DND-41 (cell line): ENCODE results near the gene GOSR1.
"Not testable (repeated sequence)": the region's sequence is repeated elsewhere in the genome, so short reads cannot be mapped to it uniquely, and the experiment has no call there.

Source experiments
- ATAC-seq: fragments of 200-7000 bp; cut with Tn5 transposase; 3 replicates; pipeline ENCODE4 v1.9.1; 2021; ENCODE audit warnings: low read depth; ENCODE audit not compliant: insufficient read depth
- DNase-seq: peaks from one replicate; pipeline ENCODE4 v3.0.0-alpha.2; 2020
- H2AFZ ChIP-seq: 2 replicates; pipeline ENCODE4 v1.6.0; 2012; ENCODE audit warnings: low read depth, low read length
- H3K27ac ChIP-seq: 2 replicates; pipeline ENCODE4 v1.5.1; 2012; ENCODE audit warnings: low read length, inconsistent platforms
- H3K27me3 ChIP-seq: fragments of 200-600 bp; sonication (generic); 2 replicates; pipeline ENCODE4 v1.6.0; 2012; ENCODE audit warnings: low read length, mild to moderate bottlenecking, inconsistent platforms; ENCODE audit not compliant: insufficient read depth, poor library complexity
- H3K36me3 ChIP-seq: 2 replicates; pipeline ENCODE4 v1.5.1; 2012; ENCODE audit warnings: low read length, inconsistent platforms; ENCODE audit not compliant: insufficient read depth
- H3K4me1 ChIP-seq: 2 replicates; pipeline ENCODE4 v1.5.1; 2012; ENCODE audit warnings: mild to moderate bottlenecking, low read length; ENCODE audit not compliant: insufficient read depth
- H3K4me2 ChIP-seq: 2 replicates; pipeline ENCODE4 v1.6.0; 2012; ENCODE audit warnings: mild to moderate bottlenecking, moderate library complexity, low read length, inconsistent platforms; ENCODE audit not compliant: insufficient read depth
- H3K4me3 ChIP-seq, 2 experiments: fragments of 200-600 bp in 1 of 2; shearing (Covaris generic) in 1 of 2; 2 replicates each; pipeline ENCODE4 v1.5.1; 2012 to 2016; ENCODE audit warnings: inconsistent platforms in 2 of 2, low read length in 2 of 2, mild to moderate bottlenecking in 2 of 2, low read depth in 1 of 2, moderate library complexity in 1 of 2
- H3K79me2 ChIP-seq: 2 replicates; pipeline ENCODE4 v1.6.0; 2012; ENCODE audit warnings: low read length, inconsistent platforms; ENCODE audit not compliant: insufficient read depth
- H3K9ac ChIP-seq: 2 replicates; pipeline ENCODE4 v1.6.0; 2012; ENCODE audit warnings: low read depth, mild to moderate bottlenecking, inconsistent platforms, low read length, moderate library complexity
- H3K9me3 ChIP-seq: 2 replicates; pipeline ENCODE4 v1.5.1; 2012; ENCODE audit warnings: low read length, moderate library complexity, mild to moderate bottlenecking, inconsistent platforms; ENCODE audit not compliant: insufficient read depth, severe bottlenecking
- H4K20me1 ChIP-seq: 2 replicates; pipeline ENCODE4 v1.6.0; 2012; ENCODE audit warnings: low read length; ENCODE audit not compliant: insufficient read depth
- CTCF ChIP-seq: IDR thresholded peaks from 2 replicates; pipeline ENCODE4 v1.5.1; 2012; ENCODE audit warnings: borderline replicate concordance, low read length, moderate library complexity, mild to moderate bottlenecking; ENCODE audit not compliant: poor library complexity, severe bottlenecking; ENCODE audit errors: extremely low read depth
- EZH2 ChIP-seq: IDR thresholded peaks from 3 replicates; pipeline ENCODE4 v1.6.1; 2012; ENCODE audit warnings: borderline replicate concordance, low read depth, mild to moderate bottlenecking, moderate library complexity, low read length, inconsistent platforms; ENCODE audit not compliant: severe bottlenecking

GOSR1 gene

GRCh38 chr17:30552994-30553566 is 75.9 kb downstream of the GOSR1 start:
- no peaks in the 10 kb centered on the region for H3K36me3 ChIP-seq
- H3K9ac ChIP-seq = no peak overlapping the region
- no peaks in the 10 kb centered on the region for H3K79me2 ChIP-seq
- TF ChIP-seq CTCF (no peak), EZH2 (no peak)
- peaks cover 15% of the 10 kb centered on the region for H3K4me1 ChIP-seq
- H4K20me1 ChIP-seq = 0 out of 2 replicates have a peak, but pooled peaks cover 3% of the 10 kb centered on the region
- H3K4me2 ChIP-seq = no peak overlapping the region
- no peak for DNase-seq
- no peak overlapping the region for H3K4me3 ChIP-seq
- H3K27ac ChIP-seq = no peak overlapping the region
- no peak for ATAC-seq
- no peaks in the 10 kb centered on the region for H3K9me3 ChIP-seq
- no peak overlapping the region for H2AFZ ChIP-seq
- H3K27me3 ChIP-seq = no peaks in the 10 kb centered on the region

- H3K79me2 ChIP-seq, H3K27me3 ChIP-seq, H3K4me3 ChIP-seq, H3K4me2 ChIP-seq, ATAC-seq, H3K27ac ChIP-seq, H3K9ac ChIP-seq, H3K36me3 ChIP-seq, DNase-seq, H2AFZ ChIP-seq, H4K20me1 ChIP-seq, H3K9me3 ChIP-seq: not testable (repeated sequence)
- H3K4me1 ChIP-seq = peaks cover 21% of the 10 kb centered on the region
These were observed 76.7 kb downstream of the GOSR1 start for GRCh38 chr17:30553823-30554440.

GRCh38 chr17:30554839-30555751 is 77.9 kb downstream of the GOSR1 start:
- no peak overlapping the region for H3K9ac ChIP-seq
- no peak overlapping the region for H3K4me2 ChIP-seq
- TF ChIP-seq EZH2 = no peak
- peak; percentile 45 for TF ChIP-seq CTCF
- H3K36me3 ChIP-seq = no peaks in the 10 kb centered on the region
- H3K4me3 ChIP-seq = no peak overlapping the region
- DNase-seq (no peak), ATAC-seq (no peak)
- no peaks in the 10 kb centered on the region for H3K27me3 ChIP-seq
- no peak overlapping the region for H3K27ac ChIP-seq
- H3K79me2 ChIP-seq = no peaks in the 10 kb centered on the region
- no peak overlapping the region for H2AFZ ChIP-seq
- H4K20me1 ChIP-seq = 0 out of 2 replicates have a peak, but pooled peaks cover 3% of the 10 kb centered on the region
- no peaks in the 10 kb centered on the region for H3K9me3 ChIP-seq
- H3K4me1 ChIP-seq = peaks cover 21% of the 10 kb centered on the region

- H3K9me3 ChIP-seq = no peaks in the 10 kb centered on the region
- no peak overlapping the region for H3K4me3 ChIP-seq
- no peak overlapping the region for H2AFZ ChIP-seq
- DNase-seq = no peak
- TF ChIP-seq EZH2 (no peak), CTCF (no peak)
- no peak overlapping the region for H3K9ac ChIP-seq
- H3K36me3 ChIP-seq = no peaks in the 10 kb centered on the region
- no peak for ATAC-seq
- H4K20me1 ChIP-seq = 0 out of 2 replicates have a peak, but pooled peaks cover 3% of the 10 kb centered on the region
- no peak overlapping the region for H3K4me2 ChIP-seq
- H3K27ac ChIP-seq = no peak overlapping the region
- no peaks in the 10 kb centered on the region for H3K27me3 ChIP-seq
- H3K4me1 ChIP-seq = peaks cover 19% of the 10 kb centered on the region
- H3K79me2 ChIP-seq = no peaks in the 10 kb centered on the region
These were observed 78.7 kb downstream of the GOSR1 start for GRCh38 chr17:30555942-30556341.
